ENCODE data around the gene MORN1.

GRCh38 chr1:2303016-2303775 lies 88.2 kb downstream of the MORN1 start:
- TF ChIP-seq CTCF (IDR thresholded peaks at IDR 0.05) (no peak), POLR2A (IDR thresholded peaks at IDR 0.05) (no peak), POLR2AphosphoS5 (IDR thresholded peaks at IDR 0.05) (no peak), EP300 (IDR thresholded peaks at IDR 0.05) (no peak)

Measured in gastroesophageal sphincter (tissue), 3 donors.